Activated naive CD8-positive, alpha-beta T cell treated with anti-CD3 and anti-CD28 coated beads, Interleukin-2, amount 10 ng/mL, durations not matched to agents 7 days and 5 days (primary cell): ENCODE data around the gene CYP3A7. TPM values are rescaled to one million over a fixed set of nuclear protein-coding genes. Genes with fewer than 3 reads are reported as not detected.
"Not testable (repeated sequence)": the region's sequence is repeated elsewhere in the genome, so short reads cannot be mapped to it uniquely, and the experiment has no call there.

Experiments
- ATAC-seq: fragments of 150-1000 bp; cut with Tn5 transposase; one replicate; pipeline ENCODE4 v1.10.0; 2021; ENCODE audit warnings: low read depth, moderate library complexity
- POLR2A ChIA-PET: fragments of 350-600 bp; sonication (Branson Sonifier 250); formaldehyde crosslinking; loops from one replicate; lab custom pipeline; 2021; ENCODE audit warnings: antibody characterized with exemption; lab: Charles Lee
- DNase-seq: peaks from one replicate; pipeline ENCODE4 v3.0.0; 2021
- H3K27ac Mint-ChIP-seq: one replicate; pipeline ENCODE4 v1.8.0; 2022; ENCODE audit warnings: mild to moderate bottlenecking, mixed read lengths
- H3K27me3 Mint-ChIP-seq: one replicate; pipeline ENCODE4 v1.8.0; 2022; ENCODE audit warnings: mild to moderate bottlenecking, moderate library complexity, mixed read lengths
- H3K36me3 Mint-ChIP-seq: one replicate; pipeline ENCODE4 v1.8.0; 2021; ENCODE audit warnings: mild to moderate bottlenecking, mixed read lengths
- H3K4me1 Mint-ChIP-seq: one replicate; pipeline ENCODE4 v1.8.0; 2021; ENCODE audit warnings: mixed read lengths
- H3K4me3 Mint-ChIP-seq: one replicate; pipeline ENCODE4 v1.8.0; 2022; ENCODE audit warnings: mild to moderate bottlenecking, moderate library complexity, mixed read lengths
- H3K9me3 Mint-ChIP-seq: one replicate; pipeline ENCODE4 v1.8.0; 2021; ENCODE audit warnings: mixed read lengths
- total RNA-seq, 2 experiments: library from RNA; stranded (reverse); gene quantifications; one replicate each; pipeline ENCODE4 v1.2.3, GENCODE V29; 2021

CYP3A7 gene
- total RNA-seq, 2 experiments from 2014 or later: not detected

GRCh38 chr7:99709838-99710578, 25.0 kb downstream of the CYP3A7 start:
- Mint-ChIP-seq H3K9me3 (peaks cover 10% of the 10 kb centered on the region), H3K27me3 (no peaks in the 10 kb centered on the region), H3K27ac (no peak overlapping the region), H3K4me1 (no peaks in the 10 kb centered on the region), H3K4me3 (no peak overlapping the region), H3K36me3 (peaks cover 15% of the 10 kb centered on the region)
- POLR2A ChIA-PET: no interaction called here
- ATAC-seq (no peak), DNase-seq (no peak)

DNA sequence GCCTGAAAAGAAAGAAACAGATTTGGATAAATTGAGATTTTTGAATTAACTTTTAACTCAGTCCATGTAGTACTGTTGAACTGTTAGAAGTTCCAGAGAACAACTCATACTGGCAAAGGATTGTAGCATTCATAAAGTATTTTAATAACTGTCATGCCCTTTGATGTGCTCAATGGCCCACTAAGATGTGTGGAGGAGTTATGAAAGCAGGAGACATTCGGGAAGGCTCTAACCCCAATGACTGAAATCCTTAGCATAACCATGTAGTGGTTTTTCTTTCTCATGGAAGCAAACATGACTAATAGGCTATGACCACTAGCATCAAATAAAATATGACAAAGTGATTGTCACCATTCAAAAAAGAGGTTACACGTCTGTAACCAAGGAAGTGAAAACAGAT, 25.7 kb downstream of the CYP3A7 start:
- Mint-ChIP-seq H3K36me3 (peaks cover 10% of the 10 kb centered on the region), H3K4me3 (no peak overlapping the region), H3K4me1 (no peaks in the 10 kb centered on the region), H3K9me3 (peaks cover 10% of the 10 kb centered on the region), H3K27ac (no peak overlapping the region), H3K27me3 (no peaks in the 10 kb centered on the region)
- ATAC-seq (no peak), DNase-seq (no peak)
- POLR2A ChIA-PET: no interaction called here

- no peaks in the 10 kb centered on the region for H3K27me3 Mint-ChIP-seq
- DNase-seq (no peak), ATAC-seq (no peak)
- H3K9me3 Mint-ChIP-seq: peaks cover 13% of the 10 kb centered on the region
- H3K4me3 Mint-ChIP-seq: no peak overlapping the region
- peaks cover 11% of the 10 kb centered on the region for H3K36me3 Mint-ChIP-seq
- H3K27ac Mint-ChIP-seq: no peak overlapping the region
- H3K4me1 Mint-ChIP-seq: no peaks in the 10 kb centered on the region
- POLR2A ChIA-PET: no interaction called here
These were observed 27.9 kb downstream of the CYP3A7 start for GRCh38 chr7:99707096-99707495.

- POLR2A ChIA-PET: no interaction called here
- peaks cover 4% of the 10 kb centered on the region for H3K4me1 Mint-ChIP-seq
- peaks cover 3% of the 10 kb centered on the region for H3K9me3 Mint-ChIP-seq
- H3K27me3 Mint-ChIP-seq: no peaks in the 10 kb centered on the region
- no peak for ATAC-seq
- no peak overlapping the region for H3K27ac Mint-ChIP-seq
- H3K4me3 Mint-ChIP-seq: no peak overlapping the region
- H3K36me3 Mint-ChIP-seq: peaks cover 4% of the 10 kb centered on the region
- DNase-seq: no peak
These were observed 35.0 kb downstream of the CYP3A7 start for GRCh38 chr7:99699946-99700345.

GRCh38 chr7:99698867-99699730, 35.9 kb downstream of the CYP3A7 start:
- H3K4me3 Mint-ChIP-seq, ATAC-seq, POLR2A ChIA-PET, H3K9me3 Mint-ChIP-seq, H3K4me1 Mint-ChIP-seq, H3K27me3 Mint-ChIP-seq, DNase-seq, H3K36me3 Mint-ChIP-seq, H3K27ac Mint-ChIP-seq: not testable (repeated sequence)

GRCh38 chr7:99694912-99695304, 40.1 kb downstream of the CYP3A7 start:
- no peaks in the 10 kb centered on the region for H3K36me3 Mint-ChIP-seq
- no peak for ATAC-seq
- no peak overlapping the region for H3K4me3 Mint-ChIP-seq
- POLR2A ChIA-PET: no interaction called here
- no peaks in the 10 kb centered on the region for H3K4me1 Mint-ChIP-seq
- H3K27me3 Mint-ChIP-seq: no peaks in the 10 kb centered on the region
- no peak for DNase-seq
- peaks cover 9% of the 10 kb centered on the region for H3K9me3 Mint-ChIP-seq
- H3K27ac Mint-ChIP-seq: no peak overlapping the region

GRCh38 chr7:99694201-99694911, 40.6 kb downstream of the CYP3A7 start:
- DNase-seq: no peak
- H3K27ac Mint-ChIP-seq: no peak overlapping the region
- ATAC-seq: no peak
- peaks cover 9% of the 10 kb centered on the region for H3K9me3 Mint-ChIP-seq
- H3K4me3 Mint-ChIP-seq: no peak overlapping the region
- H3K4me1 Mint-ChIP-seq: no peaks in the 10 kb centered on the region
- POLR2A ChIA-PET: no interaction called here
- no peaks in the 10 kb centered on the region for H3K36me3 Mint-ChIP-seq
- H3K27me3 Mint-ChIP-seq: no peaks in the 10 kb centered on the region

- POLR2A ChIA-PET: no interaction called here
- DNase-seq: no peak
- Mint-ChIP-seq H3K27ac (no peak overlapping the region), H3K4me1 (no peaks in the 10 kb centered on the region), H3K27me3 (no peaks in the 10 kb centered on the region), H3K9me3 (peaks cover 14% of the 10 kb centered on the region), H3K36me3 (no peaks in the 10 kb centered on the region), H3K4me3 (no peak overlapping the region)
- no peak for ATAC-seq
These were observed 41.4 kb downstream of the CYP3A7 start for GRCh38 chr7:99693427-99694200.

DNA sequence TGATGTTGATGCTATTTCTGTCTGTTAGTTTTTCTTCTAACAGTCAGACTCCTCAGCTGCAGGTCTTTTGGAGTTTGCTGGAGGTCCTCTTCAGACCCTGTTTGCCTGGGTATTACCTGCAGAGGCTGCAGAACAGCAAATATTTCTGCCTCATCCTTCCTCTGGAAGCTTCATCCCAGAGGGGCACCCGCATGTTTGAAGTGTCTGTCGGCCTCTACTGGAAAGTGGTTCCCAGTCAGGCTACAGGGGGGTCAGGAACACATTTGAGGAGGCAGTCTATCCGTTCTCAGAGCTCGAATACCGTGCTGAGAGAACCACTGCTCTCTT, 41.9 kb downstream of the CYP3A7 start:
- H3K9me3 Mint-ChIP-seq: peaks cover 14% of the 10 kb centered on the region
- no peak overlapping the region for H3K27ac Mint-ChIP-seq
- ATAC-seq: no peak
- H3K27me3 Mint-ChIP-seq: peaks cover under 1% of the 10 kb centered on the region
- H3K36me3 Mint-ChIP-seq: no peaks in the 10 kb centered on the region
- no peak overlapping the region for H3K4me3 Mint-ChIP-seq
- POLR2A ChIA-PET: no interaction called here
- H3K4me1 Mint-ChIP-seq: no peaks in the 10 kb centered on the region
- no peak for DNase-seq

- H3K36me3 Mint-ChIP-seq, H3K4me3 Mint-ChIP-seq, DNase-seq: not testable (repeated sequence)
These were observed 42.4 kb downstream of the CYP3A7 start for GRCh38 chr7:99692563-99692962.

GRCh38 chr7:99691658-99692057, 43.3 kb downstream of the CYP3A7 start:
- H3K9me3 Mint-ChIP-seq: peaks cover 20% of the 10 kb centered on the region
- POLR2A ChIA-PET, H3K4me1 Mint-ChIP-seq, H3K36me3 Mint-ChIP-seq, H3K27me3 Mint-ChIP-seq, H3K27ac Mint-ChIP-seq, ATAC-seq, DNase-seq, H3K4me3 Mint-ChIP-seq: not testable (repeated sequence)

More at GRCh38 chr7:99692563-99692962, 42.4 kb downstream of the CYP3A7 start:
- H3K27me3 Mint-ChIP-seq, H3K27ac Mint-ChIP-seq, H3K4me1 Mint-ChIP-seq, POLR2A ChIA-PET, ATAC-seq: not testable (repeated sequence)
- peaks cover 15% of the 10 kb centered on the region for H3K9me3 Mint-ChIP-seq

GRCh38 chr7:99690918-99691317, 44.1 kb downstream of the CYP3A7 start:
- ATAC-seq, H3K27me3 Mint-ChIP-seq, POLR2A ChIA-PET, DNase-seq, H3K27ac Mint-ChIP-seq, H3K4me1 Mint-ChIP-seq, H3K36me3 Mint-ChIP-seq, H3K4me3 Mint-ChIP-seq: not testable (repeated sequence)
- peaks cover 20% of the 10 kb centered on the region for H3K9me3 Mint-ChIP-seq
